ENCODE data around the gene GABARAPL2. TPM values are rescaled to one million over a fixed set of nuclear protein-coding genes. Genes with fewer than 3 reads are reported as not detected.

The GABARAPL2 gene
- total and polyA plus RNA-seq, 2 experiments from 2014 or later: 47.8 to 130 TPM

DNA sequence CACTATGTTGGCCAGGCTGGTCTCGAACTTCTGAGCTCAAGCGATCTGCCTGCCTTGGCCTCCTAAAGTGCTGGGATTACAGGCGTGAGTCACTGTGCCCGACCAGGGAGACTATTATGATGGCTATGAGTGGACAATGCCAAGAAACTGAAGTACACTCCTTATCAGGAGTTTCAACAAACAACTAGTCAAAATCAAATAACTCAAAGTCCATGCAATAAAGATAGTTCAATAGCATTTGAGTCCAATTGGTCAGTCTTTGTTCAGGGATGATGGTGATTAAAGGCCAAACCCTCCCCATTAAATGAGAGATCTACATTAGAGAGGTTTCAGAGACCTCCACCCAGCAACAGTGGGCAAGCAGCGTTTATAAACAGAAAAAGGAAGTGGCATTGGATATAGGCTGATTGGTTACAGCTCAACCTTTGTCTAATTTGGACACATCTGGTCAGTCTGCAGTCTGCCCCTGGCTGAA, 38.3 kb upstream of the GABARAPL2 start:
- H4K20me1 ChIP-seq (replicated peaks; ENCODE audit: insufficient read depth): no peaks in the 10 kb centered on the region
- H3K4me3 ChIP-seq: no peak overlapping the region
- peaks cover 16% of the 10 kb centered on the region for H3K27me3 Mint-ChIP-seq (ENCODE audit: insufficient read depth, low read depth, poor library complexity)
- H2AFZ ChIP-seq: no peak overlapping the region
- no peaks in the 10 kb centered on the region for H3F3A ChIP-seq (replicated peaks; ENCODE audit: low read depth)
- no peaks in the 10 kb centered on the region for H3K27me3 ChIP-seq (ENCODE audit: insufficient read depth)
- ATAC-seq: no peak
- no peaks in the 10 kb centered on the region for H3K4me1 ChIP-seq (ENCODE audit: insufficient read depth)
- no peak overlapping the region for H3K4me3 Mint-ChIP-seq
- H3K4me2 ChIP-seq: no peak overlapping the region
- H3K4me1 Mint-ChIP-seq: 0 out of 3 replicates have a peak, but pooled peaks cover 5% of the 10 kb centered on the region
- no peak overlapping the region for H3K27ac ChIP-seq (ENCODE audit: low read depth)
- TF ChIP-seq, protein P1, sequence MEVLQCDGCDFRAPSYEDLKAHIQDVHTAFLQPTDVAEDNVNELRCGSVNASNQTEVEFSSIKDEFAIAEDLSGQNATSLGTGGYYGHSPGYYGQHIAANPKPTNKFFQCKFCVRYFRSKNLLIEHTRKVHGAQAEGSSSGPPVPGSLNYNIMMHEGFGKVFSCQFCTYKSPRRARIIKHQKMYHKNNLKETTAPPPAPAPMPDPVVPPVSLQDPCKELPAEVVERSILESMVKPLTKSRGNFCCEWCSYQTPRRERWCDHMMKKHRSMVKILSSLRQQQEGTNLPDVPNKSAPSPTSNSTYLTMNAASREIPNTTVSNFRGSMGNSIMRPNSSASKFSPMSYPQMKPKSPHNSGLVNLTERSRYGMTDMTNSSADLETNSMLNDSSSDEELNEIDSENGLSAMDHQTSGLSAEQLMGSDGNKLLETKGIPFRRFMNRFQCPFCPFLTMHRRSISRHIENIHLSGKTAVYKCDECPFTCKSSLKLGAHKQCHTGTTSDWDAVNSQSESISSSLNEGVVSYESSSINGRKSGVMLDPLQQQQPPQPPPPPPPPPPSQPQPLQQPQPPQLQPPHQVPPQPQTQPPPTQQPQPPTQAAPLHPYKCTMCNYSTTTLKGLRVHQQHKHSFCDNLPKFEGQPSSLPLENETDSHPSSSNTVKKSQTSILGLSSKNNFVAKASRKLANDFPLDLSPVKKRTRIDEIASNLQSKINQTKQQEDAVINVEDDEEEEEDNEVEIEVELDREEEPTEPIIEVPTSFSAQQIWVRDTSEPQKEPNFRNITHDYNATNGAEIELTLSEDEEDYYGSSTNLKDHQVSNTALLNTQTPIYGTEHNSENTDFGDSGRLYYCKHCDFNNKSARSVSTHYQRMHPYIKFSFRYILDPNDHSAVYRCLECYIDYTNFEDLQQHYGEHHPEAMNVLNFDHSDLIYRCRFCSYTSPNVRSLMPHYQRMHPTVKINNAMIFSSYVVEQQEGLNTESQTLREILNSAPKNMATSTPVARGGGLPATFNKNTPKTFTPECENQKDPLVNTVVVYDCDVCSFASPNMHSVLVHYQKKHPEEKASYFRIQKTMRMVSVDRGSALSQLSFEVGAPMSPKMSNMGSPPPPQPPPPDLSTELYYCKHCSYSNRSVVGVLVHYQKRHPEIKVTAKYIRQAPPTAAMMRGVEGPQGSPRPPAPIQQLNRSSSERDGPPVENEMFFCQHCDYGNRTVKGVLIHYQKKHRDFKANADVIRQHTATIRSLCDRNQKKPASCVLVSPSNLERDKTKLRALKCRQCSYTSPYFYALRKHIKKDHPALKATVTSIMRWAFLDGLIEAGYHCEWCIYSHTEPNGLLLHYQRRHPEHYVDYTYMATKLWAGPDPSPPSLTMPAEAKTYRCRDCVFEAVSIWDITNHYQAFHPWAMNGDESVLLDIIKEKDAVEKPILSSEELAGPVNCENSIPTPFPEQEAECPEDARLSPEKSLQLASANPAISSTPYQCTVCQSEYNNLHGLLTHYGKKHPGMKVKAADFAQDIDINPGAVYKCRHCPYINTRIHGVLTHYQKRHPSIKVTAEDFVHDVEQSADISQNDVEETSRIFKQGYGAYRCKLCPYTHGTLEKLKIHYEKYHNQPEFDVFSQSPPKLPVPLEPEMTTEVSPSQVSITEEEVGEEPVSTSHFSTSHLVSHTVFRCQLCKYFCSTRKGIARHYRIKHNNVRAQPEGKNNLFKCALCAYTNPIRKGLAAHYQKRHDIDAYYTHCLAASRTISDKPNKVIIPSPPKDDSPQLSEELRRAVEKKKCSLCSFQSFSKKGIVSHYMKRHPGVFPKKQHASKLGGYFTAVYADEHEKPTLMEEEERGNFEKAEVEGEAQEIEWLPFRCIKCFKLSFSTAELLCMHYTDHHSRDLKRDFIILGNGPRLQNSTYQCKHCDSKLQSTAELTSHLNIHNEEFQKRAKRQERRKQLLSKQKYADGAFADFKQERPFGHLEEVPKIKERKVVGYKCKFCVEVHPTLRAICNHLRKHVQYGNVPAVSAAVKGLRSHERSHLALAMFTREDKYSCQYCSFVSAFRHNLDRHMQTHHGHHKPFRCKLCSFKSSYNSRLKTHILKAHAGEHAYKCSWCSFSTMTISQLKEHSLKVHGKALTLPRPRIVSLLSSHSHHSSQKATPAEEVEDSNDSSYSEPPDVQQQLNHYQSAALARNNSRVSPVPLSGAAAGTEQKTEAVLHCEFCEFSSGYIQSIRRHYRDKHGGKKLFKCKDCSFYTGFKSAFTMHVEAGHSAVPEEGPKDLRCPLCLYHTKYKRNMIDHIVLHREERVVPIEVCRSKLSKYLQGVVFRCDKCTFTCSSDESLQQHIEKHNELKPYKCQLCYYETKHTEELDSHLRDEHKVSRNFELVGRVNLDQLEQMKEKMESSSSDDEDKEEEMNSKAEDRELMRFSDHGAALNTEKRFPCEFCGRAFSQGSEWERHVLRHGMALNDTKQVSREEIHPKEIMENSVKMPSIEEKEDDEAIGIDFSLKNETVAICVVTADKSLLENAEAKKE (CRISPR knock-in tag; IDR thresholded peaks at IDR 0.05): no peak
- TF ChIP-seq, protein P2, sequence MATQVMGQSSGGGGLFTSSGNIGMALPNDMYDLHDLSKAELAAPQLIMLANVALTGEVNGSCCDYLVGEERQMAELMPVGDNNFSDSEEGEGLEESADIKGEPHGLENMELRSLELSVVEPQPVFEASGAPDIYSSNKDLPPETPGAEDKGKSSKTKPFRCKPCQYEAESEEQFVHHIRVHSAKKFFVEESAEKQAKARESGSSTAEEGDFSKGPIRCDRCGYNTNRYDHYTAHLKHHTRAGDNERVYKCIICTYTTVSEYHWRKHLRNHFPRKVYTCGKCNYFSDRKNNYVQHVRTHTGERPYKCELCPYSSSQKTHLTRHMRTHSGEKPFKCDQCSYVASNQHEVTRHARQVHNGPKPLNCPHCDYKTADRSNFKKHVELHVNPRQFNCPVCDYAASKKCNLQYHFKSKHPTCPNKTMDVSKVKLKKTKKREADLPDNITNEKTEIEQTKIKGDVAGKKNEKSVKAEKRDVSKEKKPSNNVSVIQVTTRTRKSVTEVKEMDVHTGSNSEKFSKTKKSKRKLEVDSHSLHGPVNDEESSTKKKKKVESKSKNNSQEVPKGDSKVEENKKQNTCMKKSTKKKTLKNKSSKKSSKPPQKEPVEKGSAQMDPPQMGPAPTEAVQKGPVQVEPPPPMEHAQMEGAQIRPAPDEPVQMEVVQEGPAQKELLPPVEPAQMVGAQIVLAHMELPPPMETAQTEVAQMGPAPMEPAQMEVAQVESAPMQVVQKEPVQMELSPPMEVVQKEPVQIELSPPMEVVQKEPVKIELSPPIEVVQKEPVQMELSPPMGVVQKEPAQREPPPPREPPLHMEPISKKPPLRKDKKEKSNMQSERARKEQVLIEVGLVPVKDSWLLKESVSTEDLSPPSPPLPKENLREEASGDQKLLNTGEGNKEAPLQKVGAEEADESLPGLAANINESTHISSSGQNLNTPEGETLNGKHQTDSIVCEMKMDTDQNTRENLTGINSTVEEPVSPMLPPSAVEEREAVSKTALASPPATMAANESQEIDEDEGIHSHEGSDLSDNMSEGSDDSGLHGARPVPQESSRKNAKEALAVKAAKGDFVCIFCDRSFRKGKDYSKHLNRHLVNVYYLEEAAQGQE (IDR thresholded peaks at IDR 0.05; ENCODE audit: unreplicated experiment): no peak
- TF ChIP-seq EZH2phosphoT487 (IDR thresholded peaks at IDR 0.05; ENCODE audit: unreplicated experiment): no peak
- no peak for DNase-seq (ENCODE audit: low spot score)
- no peaks in the 10 kb centered on the region for H3K36me3 ChIP-seq (ENCODE audit: insufficient read depth)
- no peaks in the 10 kb centered on the region for H3K79me2 ChIP-seq (replicated peaks; ENCODE audit: insufficient read depth)
- H3K36me3 Mint-ChIP-seq (ENCODE audit: low read depth): no peaks in the 10 kb centered on the region
- no peaks in the 10 kb centered on the region for H3K9me2 ChIP-seq (ENCODE audit: insufficient read depth)
- no peak overlapping the region for H3K27ac Mint-ChIP-seq
- peaks cover 3% of the 10 kb centered on the region; the same call in 1 of the 3 replicates for H3K9me3 Mint-ChIP-seq
